NT2/D1 (cell line): ENCODE results near the gene ENDOV.

Source experiments
- SUZ12 ChIP-seq: IDR thresholded peaks from 2 replicates; pipeline ENCODE4 v1.6.1; 2011; ENCODE audit not compliant: insufficient read length, insufficient read depth; ENCODE audit errors: extremely low read depth
- YY1 ChIP-seq: IDR thresholded peaks from 2 replicates; pipeline ENCODE4 v1.6.1; 2011; ENCODE audit not compliant: insufficient read length, insufficient read depth
- ZNF274 ChIP-seq: IDR thresholded peaks from 2 replicates; pipeline ENCODE4 v1.6.1; 2011; ENCODE audit warnings: mild to moderate bottlenecking, low read depth, low read length

GRCh38 chr17:80431246-80432195 lies 16.6 kb downstream of the ENDOV start:
- TF ChIP-seq YY1: no peak
- no peak for TF ChIP-seq SUZ12
- TF ChIP-seq ZNF274: no peak
